Hypothalamus (tissue), 51 donors: ENCODE data around the gene RASSF6.
"Not testable (repeated sequence)": the region's sequence is repeated elsewhere in the genome, so short reads cannot be mapped to it uniquely, and the experiment has no call there.

Source experiments
- DNase-seq, 51 donors: peaks; one replicate each; lab custom pipeline; 2025; lab: John Stamatoyannopoulos, UW

The RASSF6 gene

DNA sequence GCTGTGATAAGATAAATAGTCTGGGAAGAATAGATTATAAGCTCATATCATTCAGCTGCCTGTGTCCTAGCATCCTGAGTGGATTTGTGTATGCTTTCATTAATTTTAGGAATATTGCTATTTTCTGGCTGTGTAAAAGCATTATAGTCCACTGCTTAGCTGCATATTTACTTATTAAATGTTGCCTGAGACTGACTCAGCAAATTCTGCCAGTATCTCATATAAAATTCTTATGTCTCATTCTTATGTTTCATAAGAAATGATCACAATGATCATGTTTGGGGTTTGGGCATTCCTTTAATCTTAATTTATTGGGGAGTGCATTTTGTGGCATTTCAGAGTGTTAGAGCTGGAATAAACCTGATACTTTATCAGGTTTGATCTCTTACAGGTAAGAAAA, 34.9 kb downstream of the RASSF6 start:
- no peak for DNase-seq

GRCh38 chr4:73583666-73584065, 36.6 kb downstream of the RASSF6 start:
- no peak for DNase-seq

- no peak for DNase-seq
Measured at GRCh38 chr4:73577371-73577770, 42.9 kb downstream of the RASSF6 start.

DNA sequence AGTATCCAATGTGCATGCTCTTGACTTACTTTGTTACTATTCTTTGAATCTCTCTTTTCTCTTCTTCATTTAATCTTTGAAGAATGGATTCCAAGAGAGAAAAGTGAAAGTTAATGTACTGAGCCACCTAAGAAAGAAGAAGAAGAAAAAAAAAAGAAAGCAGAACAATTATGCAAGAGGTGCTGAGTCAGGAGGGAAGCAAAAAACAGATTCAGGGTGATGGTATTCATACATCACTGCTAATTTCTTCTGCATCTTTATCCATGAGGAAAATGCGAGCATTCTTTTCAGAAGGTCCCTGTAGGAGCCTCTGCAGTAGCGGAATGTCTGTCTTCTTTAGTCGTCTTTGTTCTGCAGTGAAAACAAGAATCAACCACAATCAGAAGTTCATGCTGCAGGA, 43.9 kb downstream of the RASSF6 start:
- DNase-seq = no peak

DNA sequence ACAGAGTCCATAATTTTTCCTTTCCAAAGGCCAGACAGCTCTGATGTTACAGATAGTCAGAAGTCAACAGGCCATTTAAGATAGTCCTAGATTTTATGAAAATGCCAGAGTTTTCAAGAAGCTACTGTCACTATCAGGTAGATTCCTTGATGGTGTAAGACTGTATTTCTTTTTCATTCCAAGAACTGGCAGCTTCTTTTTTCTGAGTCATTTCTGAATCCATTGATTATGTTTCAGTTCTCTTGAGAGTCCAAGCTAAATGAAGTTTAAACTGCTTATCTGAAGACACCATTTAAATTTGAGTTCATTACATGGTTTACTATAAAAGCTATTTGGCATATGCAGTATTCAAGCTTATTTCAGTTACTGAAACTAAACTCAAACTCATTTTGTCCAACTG, 44.6 kb downstream of the RASSF6 start:
- no peak for DNase-seq

- peak in 32 of 51 donors; percentile 0 to 52 (median 12) for DNase-seq
Measured at GRCh38 chr4:73573794-73574528, 46.3 kb downstream of the RASSF6 start.

GRCh38 chr4:73550865-73551264, 69.4 kb downstream of the RASSF6 start:
- not testable (repeated sequence) for DNase-seq

GRCh38 chr4:73544620-73545019, 75.6 kb downstream of the RASSF6 start:
- DNase-seq = no peak

DNA sequence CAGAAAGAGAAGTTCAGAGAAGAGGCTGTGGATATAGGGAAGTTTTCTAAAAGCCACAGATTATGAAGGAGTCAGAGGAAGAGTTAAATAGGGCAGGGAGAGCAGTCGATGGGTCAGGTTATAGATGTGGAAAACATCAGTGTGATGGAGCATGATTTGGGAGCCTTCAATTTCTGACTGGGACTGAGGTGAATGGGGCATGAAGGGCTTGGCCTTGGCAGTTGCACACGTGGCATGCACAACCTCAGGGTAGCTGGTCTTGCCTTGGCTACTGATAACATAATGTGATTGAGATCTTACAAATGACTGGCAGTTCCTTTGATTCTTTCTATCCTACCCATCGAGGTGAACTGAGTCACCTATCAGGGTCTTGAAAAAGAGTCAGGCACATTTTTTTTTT, 79.0 kb downstream of the RASSF6 start:
- DNase-seq = no peak

GRCh38 chr4:73540826-73541225, 79.4 kb downstream of the RASSF6 start:
- DNase-seq = no peak

DNA sequence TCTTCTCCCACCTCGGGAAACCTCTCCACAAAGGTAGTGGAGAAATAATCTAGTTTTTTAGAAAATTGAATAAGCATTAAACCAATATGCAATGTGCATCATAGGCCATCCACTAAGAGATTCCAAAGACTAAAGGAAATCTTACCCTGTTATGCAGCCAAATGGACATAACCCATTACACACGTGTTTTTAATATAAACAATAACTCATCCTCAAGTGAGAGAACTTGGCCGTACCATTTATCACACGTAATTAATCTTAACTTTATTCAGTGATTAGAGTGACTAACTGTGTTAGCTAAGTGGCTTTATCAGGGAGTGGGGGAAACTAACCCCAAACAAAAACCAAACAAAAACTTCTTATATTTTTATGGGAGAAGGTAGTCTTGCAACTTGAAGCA, 80.8 kb downstream of the RASSF6 start:
- DNase-seq = no peak

DNA sequence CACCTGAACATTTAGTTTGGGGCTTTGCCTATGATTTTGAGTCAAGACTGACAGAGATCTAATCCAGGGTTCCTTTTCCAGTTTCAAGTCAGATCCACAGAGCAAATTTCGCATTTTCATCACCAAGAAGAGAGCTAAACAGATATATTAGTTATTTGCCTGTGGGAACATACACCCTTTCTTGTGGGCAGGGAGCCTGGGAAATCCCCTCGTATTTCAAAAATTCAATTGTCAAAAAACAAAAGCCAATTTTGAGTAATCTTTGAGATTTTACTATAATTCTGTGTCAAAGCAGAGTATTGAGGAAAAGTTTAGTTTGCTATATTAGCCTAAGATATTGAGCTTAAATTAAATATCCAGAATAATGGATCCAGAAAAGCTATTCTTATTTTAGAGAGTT, 82.1 kb downstream of the RASSF6 start:
- no peak for DNase-seq

GRCh38 chr4:73533515-73534422, 86.5 kb downstream of the RASSF6 start:
- DNase-seq = no peak

DNA sequence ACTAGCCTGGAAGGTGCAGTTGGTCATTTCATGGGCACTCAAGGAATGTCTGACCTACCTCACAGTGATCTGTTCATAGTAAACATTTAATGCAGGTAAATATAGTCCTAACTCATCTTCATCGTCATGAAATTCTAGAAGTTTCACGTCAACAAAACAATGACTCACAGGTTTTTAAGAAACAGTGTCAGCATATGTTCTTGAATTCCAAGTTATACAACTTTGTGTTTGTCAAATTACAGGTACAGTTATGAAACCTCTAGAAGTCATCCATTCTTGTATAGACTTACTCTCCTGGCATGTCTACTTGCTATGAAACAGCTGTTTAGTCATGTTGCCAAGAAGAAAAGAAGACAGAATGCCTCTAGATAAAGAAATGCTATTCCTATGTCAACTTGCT, 92.1 kb downstream of the RASSF6 start:
- DNase-seq = no peak

GRCh38 chr4:73527196-73527595, 93.0 kb downstream of the RASSF6 start:
- no peak for DNase-seq

- DNase-seq = no peak
Measured at GRCh38 chr4:73525611-73526010, 94.6 kb downstream of the RASSF6 start.

DNA sequence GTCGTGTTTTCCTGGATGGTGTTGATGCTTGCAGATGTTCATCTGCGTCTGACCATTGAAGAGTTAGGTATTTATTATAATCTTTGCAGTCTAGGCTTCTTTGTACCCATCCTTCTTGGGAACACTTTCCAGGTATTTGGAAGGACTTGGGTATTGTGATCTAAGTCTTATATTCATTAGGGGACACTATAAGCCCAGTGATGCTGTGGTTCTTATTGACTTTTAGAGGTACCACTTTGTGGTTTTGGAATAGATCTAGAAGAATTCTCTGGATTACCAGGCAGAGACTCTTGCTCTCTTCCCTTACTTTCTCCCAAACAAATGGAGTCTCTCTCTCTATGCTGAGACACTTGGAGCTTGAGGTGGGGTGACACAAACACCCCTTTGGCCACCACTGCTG, 97.1 kb downstream of the RASSF6 start:
- DNase-seq = no peak
